CD14-positive monocyte (primary cell): ENCODE results near the gene LGALS16. TPM values are rescaled to one million over a fixed set of nuclear protein-coding genes. Genes with fewer than 3 reads are reported as not detected.

Experiments
- DNase-seq, 3 donors: peaks; one replicate each; pipeline ENCODE4 v3.0.0-alpha.2; 2011 to 2022
- H2AFZ ChIP-seq: 2 replicates; pipeline ENCODE4 v1.6.0; 2012; ENCODE audit warnings: mild to moderate bottlenecking, low read depth, low read length, inconsistent platforms; ENCODE audit not compliant: insufficient read depth, poor library complexity, severe bottlenecking
- H3K27ac ChIP-seq, 2 donors: 1 replicate in 1 of 2; 2 replicates in 1 of 2; pipeline ENCODE4 v1.5.1; 2012 to 2013; ENCODE audit warnings: low read length in 2 of 2, control low read depth in 1 of 2, inconsistent platforms in 1 of 2, low read depth in 1 of 2, mild to moderate bottlenecking in 1 of 2
- H3K27me3 ChIP-seq, 2 donors: one replicate each; pipeline versions ENCODE4 v1.6.0 to v1.6.1; 2011 to 2013; ENCODE audit warnings: low read length in 2 of 2; ENCODE audit not compliant: control insufficient read depth in 2 of 2, insufficient read depth in 2 of 2
- H3K36me3 ChIP-seq, 2 donors: replicated peaks in 1 of 2; 1 replicate in 1 of 2; 2 replicates in 1 of 2; pipeline versions ENCODE4 v1.5.1 to v1.6.1; 2012 to 2013; ENCODE audit warnings: low read length in 2 of 2, control low read depth in 1 of 2, inconsistent platforms in 1 of 2, mild to moderate bottlenecking in 1 of 2; ENCODE audit not compliant: insufficient read depth in 2 of 2, control insufficient read depth in 1 of 2
- H3K4me1 ChIP-seq, 2 donors: 1 replicate in 1 of 2; 2 replicates in 1 of 2; pipeline versions ENCODE4 v1.5.1 to v1.6.1; 2012 to 2013; ENCODE audit warnings: low read length in 2 of 2, control low read depth in 1 of 2, inconsistent platforms in 1 of 2, mild to moderate bottlenecking in 1 of 2, moderate library complexity in 1 of 2; ENCODE audit not compliant: insufficient read depth in 2 of 2, control insufficient read depth in 1 of 2
- H3K4me2 ChIP-seq: replicated peaks from 2 replicates; pipeline ENCODE3; 2012; ENCODE audit warnings: low read length, moderate library complexity, mild to moderate bottlenecking; ENCODE audit not compliant: poor library complexity, severe bottlenecking; ENCODE audit errors: extremely low read depth
- H3K4me3 ChIP-seq, 3 experiments: fragments of 200-600 bp in 1 of 3; sonication (generic) in 1 of 3; replicated peaks in 1 of 3; 1 replicate in 2 of 3; 2 replicates in 1 of 3; pipeline ENCODE4 v1.5.1; 2011 to 2013; ENCODE audit warnings: low read length in 3 of 3, mild to moderate bottlenecking in 3 of 3, control low read depth in 2 of 3, low read depth in 2 of 3, inconsistent platforms in 1 of 3, moderate library complexity in 1 of 3
- H3K79me2 ChIP-seq: 2 replicates; pipeline ENCODE4 v1.6.0; 2012; ENCODE audit warnings: mild to moderate bottlenecking, control low read depth, inconsistent platforms, low read length, moderate library complexity; ENCODE audit not compliant: insufficient read depth
- H3K9ac ChIP-seq: 2 replicates; pipeline ENCODE4 v1.6.0; 2017; ENCODE audit warnings: low read length, mild to moderate bottlenecking; ENCODE audit not compliant: insufficient read depth, poor library complexity, severe bottlenecking
- H3K9me3 ChIP-seq, 2 donors: replicated peaks in 1 of 2; 1 replicate in 1 of 2; 2 replicates in 1 of 2; pipeline versions ENCODE4 v1.5.1 to v1.6.1; 2012 to 2013; ENCODE audit warnings: low read length in 2 of 2, control low read depth in 1 of 2; ENCODE audit not compliant: control insufficient read depth in 1 of 2, insufficient read depth in 1 of 2
- H4K20me1 ChIP-seq: 2 replicates; pipeline ENCODE4 v1.6.0; 2012; ENCODE audit warnings: mild to moderate bottlenecking, low read length, control low read depth, moderate library complexity; ENCODE audit not compliant: insufficient read depth
- H3K27ac Mint-ChIP-seq, 7 donors: one replicate each; pipeline ENCODE4 v1.8.0; 2020; ENCODE audit warnings: mild to moderate bottlenecking in 7 of 7, mixed read lengths in 7 of 7, moderate library complexity in 6 of 7, inconsistent platforms in 2 of 7
- H3K27me3 Mint-ChIP-seq, 3 donors: one replicate each; pipeline ENCODE4 v1.8.0; 2021 to 2022; ENCODE audit warnings: low read depth in 3 of 3, mild to moderate bottlenecking in 3 of 3, mixed read lengths in 3 of 3, moderate library complexity in 3 of 3, inconsistent platforms in 1 of 3
- H3K36me3 Mint-ChIP-seq, 2 donors: one replicate each; pipeline ENCODE4 v1.8.0; 2020; ENCODE audit warnings: mixed read lengths in 2 of 2, inconsistent platforms in 1 of 2, mild to moderate bottlenecking in 1 of 2
- H3K4me1 Mint-ChIP-seq: one replicate; pipeline ENCODE4 v1.8.0; 2020; ENCODE audit warnings: mild to moderate bottlenecking, mixed read lengths
- H3K4me3 Mint-ChIP-seq, 2 donors: one replicate each; pipeline ENCODE4 v1.8.0; 2020; ENCODE audit warnings: mild to moderate bottlenecking in 2 of 2, mixed read lengths in 2 of 2, moderate library complexity in 1 of 2
- H3K9me3 Mint-ChIP-seq, 7 donors: one replicate each; pipeline ENCODE4 v1.8.0; 2020 to 2022; ENCODE audit warnings: mixed read lengths in 7 of 7, mild to moderate bottlenecking in 6 of 7, moderate library complexity in 6 of 7, inconsistent platforms in 2 of 7
- WGBS: methylation state at CpG from one replicate; pipeline ENCODE4 v1.1.5; 2013; ENCODE audit warnings: missing lambda C conversion rate; ENCODE audit not compliant: insufficient coverage; 5-methylcytosine and 5-hydroxymethylcytosine counted together
- intact Hi-C, 2 donors: fragments of 100-400 bp; cut with micrococcal nuclease; formaldehyde crosslinking; loops; one replicate each; pipeline versions ENCODE4 v1.15.0 to v1.15.1; 2023
- polyA plus RNA-seq, 3 donors: library from polyadenylated mRNA; depleted of rRNA in 1 of 3; unstranded in 2 of 3; stranded (reverse) in 1 of 3; fragments of 300-500 nt in 2 of 3; fragments of >200 nt in 1 of 3; fragmentation: Illumina TruSeq in 2 of 3; gene quantifications; 1 replicate in 2 of 3; 2 replicates in 1 of 3; pipeline ENCODE4 v1.2.3, GENCODE V29; 2012 to 2021
- TF ChIP-seq, protein P1 (sequence below): fragments of 200-600 bp; IDR thresholded peaks from one replicate; pipeline ENCODE4 v1.8.0; 2022; ENCODE audit warnings: antibody characterized with exemption, mild to moderate bottlenecking

The LGALS16 gene
- polyA plus RNA-seq, 3 donors, result not detected

DNA sequence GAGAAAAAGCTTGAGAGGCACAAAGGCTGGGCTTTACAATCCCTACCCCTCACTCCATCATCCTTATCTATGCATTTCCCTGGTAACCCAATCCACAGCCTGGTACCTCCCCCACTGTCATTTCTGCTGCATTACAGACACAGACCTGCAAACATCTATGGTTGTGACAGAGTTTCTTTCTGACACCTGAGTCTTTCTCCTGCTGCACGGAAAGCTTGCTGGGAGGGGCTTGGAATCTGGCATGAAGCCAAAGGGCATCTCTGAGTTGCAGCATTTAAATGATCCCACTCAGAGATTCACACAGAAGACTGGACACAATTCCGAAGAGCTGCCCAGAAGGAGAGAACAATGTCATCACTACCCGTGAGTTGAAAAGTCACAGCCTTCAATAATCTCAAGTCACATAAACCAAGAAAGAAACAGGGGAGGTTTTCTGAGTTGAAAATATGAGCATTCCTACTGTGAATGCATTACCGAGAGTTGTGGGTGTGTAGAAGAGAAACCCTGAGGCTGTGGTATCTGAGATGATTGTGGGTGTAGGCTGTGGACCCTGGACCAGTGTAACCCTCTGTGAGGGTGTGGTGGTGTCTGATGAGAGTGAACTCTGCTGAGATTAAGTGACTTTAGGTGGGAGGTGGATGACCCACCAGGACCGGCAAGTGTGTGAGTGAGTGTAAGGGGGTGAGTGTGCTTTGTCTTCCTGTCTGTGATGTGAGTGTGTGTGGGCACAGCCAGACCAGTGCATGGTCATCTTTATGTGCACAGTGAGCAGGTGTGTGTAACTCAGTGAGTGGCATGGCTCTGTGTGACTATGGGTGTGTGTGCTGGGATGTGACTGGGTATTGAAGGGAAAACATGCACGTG is 48.7 kb downstream of the LGALS16 start, which contains the start of gene LGALS14:
Gene LGALS14 (plus strand): TSS at position 301 of the 864 bp plus-strand sequence. CDS start 48 bp downstream, at position 349.
- Mint-ChIP-seq H3K27me3 (peaks cover 3 to 7% (median 3%) of the 10 kb centered on the region in 3 donors), H3K4me1 (peaks cover 2% of the 10 kb centered on the region), H3K27ac (no peak within 1 kb of the TSS), H3K36me3 (no peaks in the 10 kb centered on the region), H3K4me3 (no peak within 1 kb of the TSS), H3K9me3 (peaks cover 0 to 3% (median 0%) of the 10 kb centered on the region in 7 donors)
- Histone ChIP-seq H3K4me3 (no peak within 1 kb of the TSS), H3K27ac (no peak within 1 kb of the TSS), H3K9ac (no peak within 1 kb of the TSS), H4K20me1 (no peaks in the 10 kb centered on the region), H3K4me1 (no peaks in the 10 kb centered on the region), H3K27me3 (no peaks in the 10 kb centered on the region), H2AFZ (no peak within 1 kb of the TSS), H3K79me2 (no peaks in the 10 kb centered on the region), H3K4me2 (no peak within 1 kb of the TSS), H3K36me3 (no peaks in the 10 kb centered on the region), H3K9me3 (no peaks in the 10 kb centered on the region)
- WGBS, result 74% methylated on average over 3 of the region's 6 CpGs
- DNase-seq, result no peak
- intact Hi-C loops, result no loop called here
- TF ChIP-seq, protein P1, sequence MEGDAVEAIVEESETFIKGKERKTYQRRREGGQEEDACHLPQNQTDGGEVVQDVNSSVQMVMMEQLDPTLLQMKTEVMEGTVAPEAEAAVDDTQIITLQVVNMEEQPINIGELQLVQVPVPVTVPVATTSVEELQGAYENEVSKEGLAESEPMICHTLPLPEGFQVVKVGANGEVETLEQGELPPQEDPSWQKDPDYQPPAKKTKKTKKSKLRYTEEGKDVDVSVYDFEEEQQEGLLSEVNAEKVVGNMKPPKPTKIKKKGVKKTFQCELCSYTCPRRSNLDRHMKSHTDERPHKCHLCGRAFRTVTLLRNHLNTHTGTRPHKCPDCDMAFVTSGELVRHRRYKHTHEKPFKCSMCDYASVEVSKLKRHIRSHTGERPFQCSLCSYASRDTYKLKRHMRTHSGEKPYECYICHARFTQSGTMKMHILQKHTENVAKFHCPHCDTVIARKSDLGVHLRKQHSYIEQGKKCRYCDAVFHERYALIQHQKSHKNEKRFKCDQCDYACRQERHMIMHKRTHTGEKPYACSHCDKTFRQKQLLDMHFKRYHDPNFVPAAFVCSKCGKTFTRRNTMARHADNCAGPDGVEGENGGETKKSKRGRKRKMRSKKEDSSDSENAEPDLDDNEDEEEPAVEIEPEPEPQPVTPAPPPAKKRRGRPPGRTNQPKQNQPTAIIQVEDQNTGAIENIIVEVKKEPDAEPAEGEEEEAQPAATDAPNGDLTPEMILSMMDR, result no peak

DNA sequence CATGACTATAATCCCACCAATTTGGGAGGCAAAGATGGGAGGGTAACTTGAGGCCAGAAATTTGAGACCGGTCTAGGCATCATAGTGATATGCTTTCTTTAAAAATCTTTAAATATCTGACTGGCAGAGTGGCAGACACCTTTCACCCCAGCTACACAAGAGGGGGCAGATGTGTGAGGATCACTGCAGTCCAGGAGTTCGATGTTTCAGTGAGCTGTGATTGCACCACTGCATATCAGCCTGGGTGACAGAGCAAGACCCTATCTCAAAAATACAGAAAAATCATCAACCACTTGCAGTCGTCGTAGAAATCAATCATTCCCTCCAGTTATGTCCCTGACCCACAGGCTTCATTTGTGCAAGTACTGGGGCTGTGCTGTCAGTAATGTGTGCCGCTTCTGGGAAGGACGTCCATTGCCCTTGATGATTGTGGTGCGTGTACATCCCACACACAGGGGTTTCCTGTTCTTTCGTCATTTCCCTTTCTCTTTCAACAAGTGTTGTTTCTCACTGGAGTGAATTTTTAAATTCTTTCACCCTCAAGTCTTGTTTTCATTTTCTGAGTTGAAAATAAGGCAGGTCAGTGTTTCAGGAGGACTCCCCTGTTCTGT is 50.0 kb downstream of the LGALS16 start:
- Histone ChIP-seq H4K20me1 (no peaks in the 10 kb centered on the region), H3K4me3 (no peak overlapping the region), H3K27me3 (no peaks in the 10 kb centered on the region), H3K9ac (no peak overlapping the region), H3K4me2 (no peak overlapping the region), H3K36me3 (no peaks in the 10 kb centered on the region), H3K9me3 (no peaks in the 10 kb centered on the region), H3K4me1 (no peaks in the 10 kb centered on the region), H3K79me2 (no peaks in the 10 kb centered on the region), H3K27ac (no peak overlapping the region), H2AFZ (no peak overlapping the region)
- Mint-ChIP-seq H3K27me3 (peaks cover 3 to 7% (median 3%) of the 10 kb centered on the region in 3 donors), H3K4me3 (no peak overlapping the region), H3K36me3 (no peaks in the 10 kb centered on the region), H3K4me1 (peaks cover 2% of the 10 kb centered on the region), H3K27ac (no peak overlapping the region), H3K9me3 (peaks cover 0 to 3% (median 0%) of the 10 kb centered on the region in 7 donors)
- TF ChIP-seq, protein P1, result no peak
- no peak for DNase-seq
- intact Hi-C loops, result no loop called here
- WGBS, result 69% methylated on average over 3 of the region's 8 CpGs
